ENCODE data around the gene ANKRD34C. TPM values are rescaled to one million over a fixed set of nuclear protein-coding genes. Genes with fewer than 3 reads are reported as not detected.

ANKRD34C gene
- polyA plus RNA-seq, 1 donor (not counting 4 experiments of a cell fraction or from before 2014, with no cell fraction given) = not detected

GRCh38 chr15:79244876-79245275, 37.6 kb upstream of the ANKRD34C start:
- no peaks in the 10 kb centered on the region for H3K36me3 ChIP-seq (ENCODE audit: control insufficient read depth in 2 of 2, extremely low read depth in 1 of 2, insufficient read depth in 2 of 2, low read length in 2 of 2)
- no peaks in the 10 kb centered on the region for H3K9me3 ChIP-seq (ENCODE audit: control insufficient read depth, low read depth, low read length)
- H3K9me1 ChIP-seq (ENCODE audit: control insufficient read depth, extremely low read depth, insufficient read depth, low read length) = no peaks in the 10 kb centered on the region
- FAIRE-seq (no peak), DNase-seq (ENCODE audit: low read depth, low spot score) (no peak)
- no peak overlapping the region for H3K4me3 ChIP-seq (ENCODE audit: control insufficient read depth in 2 of 3, extremely low read depth in 1 of 3, insufficient read depth in 2 of 3, low read depth in 1 of 3, low read length in 3 of 3)
- no peaks in the 10 kb centered on the region for H3K4me1 ChIP-seq (ENCODE audit: control insufficient read depth, extremely low read depth, insufficient read depth, low read length)
- TF ChIP-seq CTCF (optimal IDR thresholded peaks at IDR 0.05 in 1 of 3, IDR thresholded peaks at IDR 0.05 in 1 of 3, conservative IDR thresholded peaks at IDR 0.05 in 1 of 3; ENCODE audit: extremely low read depth in 1 of 3, insufficient read depth in 2 of 3, low read length in 3 of 3) (no peak), EZH2 (IDR thresholded peaks at IDR 0.05; ENCODE audit: low read length) (no peak)
- H4K20me1 ChIP-seq (ENCODE audit: control insufficient read depth, extremely low read depth, insufficient read depth, low read length) = no peaks in the 10 kb centered on the region
- dilution Hi-C loops (cut with MboI; ENCODE audit: extremely low pct_ligation_motif_present, low sequenced_read_pairs) = no loop called here
- H3K79me2 ChIP-seq (ENCODE audit: control insufficient read depth, insufficient read depth, low read length) = no peaks in the 10 kb centered on the region
- H3K27ac ChIP-seq (ENCODE audit: control insufficient read depth, insufficient read depth, low read length) = no peak overlapping the region
- H2AFZ ChIP-seq (ENCODE audit: control insufficient read depth, low read length) = no peak overlapping the region
- no peak overlapping the region for H3K9ac ChIP-seq (ENCODE audit: control insufficient read depth, extremely low read depth, insufficient read depth, low read length)
- no peak overlapping the region for H3K4me2 ChIP-seq (ENCODE audit: control insufficient read depth, extremely low read depth, insufficient read depth, low read depth, low read length)
- H3K27me3 ChIP-seq (ENCODE audit: control insufficient read depth, extremely low read depth, insufficient read depth, low read length) = no peaks in the 10 kb centered on the region

- FAIRE-seq (no peak), DNase-seq (ENCODE audit: low read depth, low spot score) (no peak)
- H3K79me2 ChIP-seq (ENCODE audit: control insufficient read depth, insufficient read depth, low read length) = no peaks in the 10 kb centered on the region
- no peak overlapping the region for H3K9ac ChIP-seq (ENCODE audit: control insufficient read depth, extremely low read depth, insufficient read depth, low read length)
- H4K20me1 ChIP-seq (ENCODE audit: control insufficient read depth, extremely low read depth, insufficient read depth, low read length) = no peaks in the 10 kb centered on the region
- dilution Hi-C loops (cut with MboI; ENCODE audit: extremely low pct_ligation_motif_present, low sequenced_read_pairs) = no loop called here
- no peaks in the 10 kb centered on the region for H3K9me3 ChIP-seq (ENCODE audit: control insufficient read depth, low read depth, low read length)
- H3K27me3 ChIP-seq (ENCODE audit: control insufficient read depth, extremely low read depth, insufficient read depth, low read length) = no peaks in the 10 kb centered on the region
- no peak for TF ChIP-seq CTCF (optimal IDR thresholded peaks at IDR 0.05 in 1 of 3, IDR thresholded peaks at IDR 0.05 in 1 of 3, conservative IDR thresholded peaks at IDR 0.05 in 1 of 3; ENCODE audit: extremely low read depth in 1 of 3, insufficient read depth in 2 of 3, low read length in 3 of 3)
- no peak for TF ChIP-seq EZH2 (IDR thresholded peaks at IDR 0.05; ENCODE audit: low read length)
- no peaks in the 10 kb centered on the region for H3K9me1 ChIP-seq (ENCODE audit: control insufficient read depth, extremely low read depth, insufficient read depth, low read length)
- no peak overlapping the region for H2AFZ ChIP-seq (ENCODE audit: control insufficient read depth, low read length)
- H3K4me2 ChIP-seq (ENCODE audit: control insufficient read depth, extremely low read depth, insufficient read depth, low read depth, low read length) = no peak overlapping the region
- H3K4me1 ChIP-seq (ENCODE audit: control insufficient read depth, extremely low read depth, insufficient read depth, low read length) = no peaks in the 10 kb centered on the region
- no peak overlapping the region for H3K4me3 ChIP-seq (ENCODE audit: control insufficient read depth in 2 of 3, extremely low read depth in 1 of 3, insufficient read depth in 2 of 3, low read depth in 1 of 3, low read length in 3 of 3)
- no peaks in the 10 kb centered on the region for H3K36me3 ChIP-seq (ENCODE audit: control insufficient read depth in 2 of 2, extremely low read depth in 1 of 2, insufficient read depth in 2 of 2, low read length in 2 of 2)
- no peak overlapping the region for H3K27ac ChIP-seq (ENCODE audit: control insufficient read depth, insufficient read depth, low read length)
Measured at GRCh38 chr15:79248183-79248582, 34.3 kb upstream of the ANKRD34C start.
